ENCODE data around the gene NEGR1. TPM values are rescaled to one million over a fixed set of nuclear protein-coding genes. Genes with fewer than 3 reads are reported as not detected.

Gene NEGR1
- total RNA-seq, 4 donors from 2014 or later, result 33.3 to 73.0 (median 54.1) TPM

GRCh38 chr1:71964188-71964587 lies 318.2 kb downstream of the NEGR1 start:
- TF ChIP-seq EP300 (IDR thresholded peaks at IDR 0.05), result no peak
- TF ChIP-seq POLR2A (IDR thresholded peaks at IDR 0.05), result no peak
- TF ChIP-seq, protein P1, sequence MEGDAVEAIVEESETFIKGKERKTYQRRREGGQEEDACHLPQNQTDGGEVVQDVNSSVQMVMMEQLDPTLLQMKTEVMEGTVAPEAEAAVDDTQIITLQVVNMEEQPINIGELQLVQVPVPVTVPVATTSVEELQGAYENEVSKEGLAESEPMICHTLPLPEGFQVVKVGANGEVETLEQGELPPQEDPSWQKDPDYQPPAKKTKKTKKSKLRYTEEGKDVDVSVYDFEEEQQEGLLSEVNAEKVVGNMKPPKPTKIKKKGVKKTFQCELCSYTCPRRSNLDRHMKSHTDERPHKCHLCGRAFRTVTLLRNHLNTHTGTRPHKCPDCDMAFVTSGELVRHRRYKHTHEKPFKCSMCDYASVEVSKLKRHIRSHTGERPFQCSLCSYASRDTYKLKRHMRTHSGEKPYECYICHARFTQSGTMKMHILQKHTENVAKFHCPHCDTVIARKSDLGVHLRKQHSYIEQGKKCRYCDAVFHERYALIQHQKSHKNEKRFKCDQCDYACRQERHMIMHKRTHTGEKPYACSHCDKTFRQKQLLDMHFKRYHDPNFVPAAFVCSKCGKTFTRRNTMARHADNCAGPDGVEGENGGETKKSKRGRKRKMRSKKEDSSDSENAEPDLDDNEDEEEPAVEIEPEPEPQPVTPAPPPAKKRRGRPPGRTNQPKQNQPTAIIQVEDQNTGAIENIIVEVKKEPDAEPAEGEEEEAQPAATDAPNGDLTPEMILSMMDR (IDR thresholded peaks at IDR 0.05), result no peak
- TF ChIP-seq POLR2AphosphoS5 (IDR thresholded peaks at IDR 0.05), result no peak
- Histone ChIP-seq H3K4me1 (no peaks in the 10 kb centered on the region), H3K27ac (no peak overlapping the region), H3K9me3 (no peaks in the 10 kb centered on the region), H3K36me3 (no peaks in the 10 kb centered on the region), H3K27me3 (no peaks in the 10 kb centered on the region), H3K4me3 (no peak overlapping the region)
- 83 to 89% methylated on average over 5 to 6 of the region's 6 CpGs for WGBS, 2 donors (ENCODE audit: low coverage in 1 of 2)
- no peak for ATAC-seq

- ATAC-seq, result no peak
- H3K27me3 ChIP-seq, result no peaks in the 10 kb centered on the region
- TF ChIP-seq, protein P1 (IDR thresholded peaks at IDR 0.05), result no peak
- TF ChIP-seq POLR2A (IDR thresholded peaks at IDR 0.05) (no peak), EP300 (IDR thresholded peaks at IDR 0.05) (no peak), POLR2AphosphoS5 (IDR thresholded peaks at IDR 0.05) (no peak)
- no peak overlapping the region for H3K27ac ChIP-seq
- 58 to 87% methylated on average over 2 of the region's 2 CpGs for WGBS, 2 donors (ENCODE audit: low coverage in 1 of 2)
- no peaks in the 10 kb centered on the region for H3K36me3 ChIP-seq
- no peak overlapping the region for H3K4me3 ChIP-seq
- no peaks in the 10 kb centered on the region for H3K4me1 ChIP-seq
- H3K9me3 ChIP-seq, result no peaks in the 10 kb centered on the region
Observed at GRCh38 chr1:71956613-71957285, 325.6 kb downstream of the NEGR1 start.

GRCh38 chr1:71950579-71950978 lies 331.8 kb downstream of the NEGR1 start:
- WGBS, 2 donors (ENCODE audit: low coverage in 1 of 2), result 97 to 100% methylated on average over 2 of the region's 2 CpGs
- no peaks in the 10 kb centered on the region for H3K9me3 ChIP-seq
- TF ChIP-seq POLR2AphosphoS5 (IDR thresholded peaks at IDR 0.05) (no peak), EP300 (IDR thresholded peaks at IDR 0.05) (no peak), POLR2A (IDR thresholded peaks at IDR 0.05) (no peak)
- TF ChIP-seq, protein P1 (IDR thresholded peaks at IDR 0.05), result no peak
- H3K4me1 ChIP-seq, result no peaks in the 10 kb centered on the region
- H3K27ac ChIP-seq, result no peak overlapping the region
- H3K4me3 ChIP-seq, result no peak overlapping the region
- H3K27me3 ChIP-seq, result no peaks in the 10 kb centered on the region
- no peaks in the 10 kb centered on the region for H3K36me3 ChIP-seq
- no peak for ATAC-seq

GRCh38 chr1:71949681-71950080 lies 332.7 kb downstream of the NEGR1 start:
- Histone ChIP-seq H3K36me3 (no peaks in the 10 kb centered on the region), H3K27me3 (no peaks in the 10 kb centered on the region), H3K27ac (no peak overlapping the region), H3K9me3 (no peaks in the 10 kb centered on the region), H3K4me3 (no peak overlapping the region), H3K4me1 (no peaks in the 10 kb centered on the region)
- no peak for ATAC-seq
- 78 to 100% methylated on average over 1 to 2 of the region's 2 CpGs for WGBS, 2 donors (ENCODE audit: low coverage in 1 of 2)
- no peak for TF ChIP-seq POLR2A (IDR thresholded peaks at IDR 0.05)
- TF ChIP-seq, protein P1 (IDR thresholded peaks at IDR 0.05), result no peak

- TF ChIP-seq, protein P1 (IDR thresholded peaks at IDR 0.05), result no peak
- no peak for TF ChIP-seq EP300 (IDR thresholded peaks at IDR 0.05)
- TF ChIP-seq POLR2AphosphoS5 (IDR thresholded peaks at IDR 0.05), result no peak
- no peak for TF ChIP-seq POLR2A (IDR thresholded peaks at IDR 0.05)
- ATAC-seq, result no peak
- Histone ChIP-seq H3K4me1 (no peaks in the 10 kb centered on the region), H3K4me3 (no peak overlapping the region), H3K36me3 (no peaks in the 10 kb centered on the region), H3K27ac (no peak overlapping the region), H3K27me3 (no peaks in the 10 kb centered on the region), H3K9me3 (no peaks in the 10 kb centered on the region)
- 94 to 100% methylated on average over 5 of the region's 5 CpGs for WGBS, 2 donors (ENCODE audit: low coverage in 1 of 2)
Observed at GRCh38 chr1:71948561-71948960, 333.8 kb downstream of the NEGR1 start.

Data from gastroesophageal sphincter (tissue), 4 donors.